HepG2 (cell line): Measurements from ENCODE around the gene ANKHD1. TPM values are rescaled to one million over a fixed set of nuclear protein-coding genes. Genes with fewer than 3 reads are reported as not detected.
A peak's percentile ranks its signal among the peaks of the same experiment; 100 is the strongest.

ENCODE experiments used
- ATAC-seq: fragments of 200-7000 bp; cut with Tn5 transposase; 3 replicates; pipeline ENCODE4 v1.9.1; 2020; ENCODE audit warnings: mild to moderate bottlenecking, moderate library complexity
- BruUV-seq: library from RNA; stranded (reverse); fragments of 400-500 nt; replicated peaks from 2 replicates; lab custom pipeline; 2021; lab: Mats Ljungman, UMichigan
- CTCF ChIA-PET: fragments of 300-600 bp; formaldehyde crosslinking; extraction: SDS; loops from one replicate; lab custom pipeline; 2021; ENCODE audit warnings: low total read pairs, inconsistent platforms, low intra/inter-chr PET ratio; lab: Yijun Ruan, JAX
- POLR2A ChIA-PET: fragments of 350-600 bp; sonication (Branson Sonifier 250); formaldehyde crosslinking; loops from one replicate; lab custom pipeline; 2020; ENCODE audit warnings: antibody characterized with exemption, inconsistent platforms; lab: Yijun Ruan, JAX
- DNase-seq: peaks from one replicate; pipeline ENCODE4 v3.0.0-alpha.2; 2015; ENCODE audit warnings: low spot score
- FAIRE-seq: peaks from 3 replicates; lab custom pipeline; 2011; peaks lifted over from hg19 to GRCh38; lab: Jason Lieb, UNC
- H2AFZ ChIP-seq: one replicate; pipeline ENCODE4 v1.6.1; 2011; ENCODE audit warnings: low read length, inconsistent platforms
- H3K27ac ChIP-seq: fragments of 300-600 bp; 3 replicates; pipeline ENCODE4 v1.8.0; 2011; ENCODE audit warnings: mixed run types, mild to moderate bottlenecking, mixed read lengths, low read length, inconsistent platforms; ENCODE audit not compliant: insufficient read depth; ENCODE audit errors: extremely low read length
- H3K27me3 ChIP-seq, 2 experiments: fragments of 200-600 bp in 1 of 2; 2 replicates in 1 of 2; 3 replicates in 1 of 2; pipeline versions ENCODE4 v1.6.0 to v1.8.0; 2011; ENCODE audit warnings: low read length in 2 of 2, mild to moderate bottlenecking in 2 of 2, moderate library complexity in 2 of 2, inconsistent platforms in 1 of 2; ENCODE audit not compliant: insufficient read depth in 2 of 2, control insufficient read depth in 1 of 2
- H3K36me3 ChIP-seq, 2 experiments: fragments of 200-600 bp in 1 of 2; replicated peaks in 1 of 2; 2 replicates in 1 of 2; 3 replicates in 1 of 2; pipeline versions ENCODE4 v1.5.1 to v1.8.0; 2011; ENCODE audit warnings: low read length in 2 of 2, inconsistent platforms in 1 of 2; ENCODE audit not compliant: insufficient read depth in 2 of 2, control insufficient read depth in 1 of 2
- H3K4me1 ChIP-seq: 2 replicates; pipeline ENCODE4 v1.5.1; 2012; ENCODE audit warnings: low read length, inconsistent platforms; ENCODE audit not compliant: insufficient read depth
- H3K4me2 ChIP-seq: 2 replicates; pipeline ENCODE4 v1.6.0; 2011; ENCODE audit warnings: low read depth, low read length, inconsistent platforms
- H3K4me3 ChIP-seq, 3 experiments: fragments of 200-600 bp in 1 of 3; sonication (generic), shearing (Covaris generic) in 1 of 3; replicated peaks in 1 of 3; 2 replicates each; pipeline ENCODE4 v1.5.1; 2011 to 2016; ENCODE audit warnings: low read length in 3 of 3, inconsistent platforms in 2 of 3, low read depth in 2 of 3, mild to moderate bottlenecking in 2 of 3, control low read depth in 1 of 3, mixed read lengths in 1 of 3; ENCODE audit not compliant: insufficient read depth in 1 of 3
- H3K79me2 ChIP-seq: one replicate; pipeline ENCODE4 v1.6.1; 2011; ENCODE audit warnings: low read length, inconsistent platforms; ENCODE audit not compliant: insufficient read depth
- H3K9ac ChIP-seq: 2 replicates; pipeline ENCODE4 v1.6.0; 2011; ENCODE audit warnings: mild to moderate bottlenecking, low read depth, low read length, inconsistent platforms; ENCODE audit not compliant: insufficient read depth
- H3K9me3 ChIP-seq: 2 replicates; pipeline ENCODE4 v1.5.1; 2012; ENCODE audit warnings: mild to moderate bottlenecking, low read length
- H4K20me1 ChIP-seq: 2 replicates; pipeline ENCODE4 v1.6.0; 2011; ENCODE audit warnings: inconsistent platforms, mild to moderate bottlenecking, low read length, moderate library complexity; ENCODE audit not compliant: insufficient read depth
- CEBPB ChIP-seq: IDR thresholded peaks from 2 replicates; pipeline ENCODE4 v1.6.1; 2011; ENCODE audit warnings: low read depth, low read length, improper control_type of control experiment, borderline replicate concordance
- TSC22D2 ChIP-seq: sonication (generic); formaldehyde crosslinking; IDR thresholded peaks from 2 replicates; pipeline ENCODE4 v1.5.1; 2020; ENCODE audit warnings: missing genetic modification reagents, mild to moderate bottlenecking, borderline replicate concordance
- ZNF597 ChIP-seq: sonication (generic); formaldehyde crosslinking; IDR thresholded peaks from 2 replicates; pipeline ENCODE4 v1.5.0; 2020; ENCODE audit warnings: missing genetic modification reagents
- WGBS: methylation state at CpG from one replicate; pipeline ENCODE4 v1.1.6; 2017; ENCODE audit warnings: low lambda C conversion rate; 5-methylcytosine and 5-hydroxymethylcytosine counted together
- in situ Hi-C: cut with HindIII; loops from 2 replicates; pipeline ENCODE4 v1.10.0; 2017; ENCODE audit warnings: low pct_unique_long_range_greater_than_20kb; ENCODE audit not compliant: extremely low pct_ligation_motif_present
- intact Hi-C: fragments of 100-400 bp; cut with micrococcal nuclease; formaldehyde crosslinking; loops from one replicate; pipeline ENCODE4 v1.10.0; 2022; ENCODE audit not compliant: unreplicated experiment
- polyA plus RNA-seq, 8 experiments: library from polyadenylated mRNA; depleted of rRNA in 3 of 8; stranded (reverse) in 7 of 8; unstranded in 1 of 8; fragments of >200 nt; fragmentation: Illumina TruSeq in 4 of 8; extraction: Trizol in 4 of 8; gene quantifications; 2 replicates each; pipeline versions ENCODE4 v1.2.1 to v1.2.3, GENCODE V29; 2011 to 2016; ENCODE audit warnings: low read depth in 4 of 8, missing spikeins in 1 of 8, mixed read lengths in 1 of 8; ENCODE audit not compliant: insufficient read depth in 1 of 8
- total RNA-seq, 5 experiments: library from RNA; depleted of rRNA; stranded (reverse); fragments of >200 nt; fragmentation: Illumina TruSeq; extraction: Trizol; gene quantifications; 2 replicates each; pipeline ENCODE4 v1.2.3, GENCODE V29; 2016; ENCODE audit warnings: low read depth in 1 of 5
- TF ChIP-seq, protein P1 (sequence below): sonication (generic); formaldehyde crosslinking; IDR thresholded peaks from 2 replicates; pipeline ENCODE4 v1.4.0; 2020; ENCODE audit warnings: missing genetic modification reagents
- TF ChIP-seq, protein P2 (sequence below): sonication (generic); formaldehyde crosslinking; IDR thresholded peaks from 2 replicates; pipeline ENCODE4 v1.5.0; 2020; ENCODE audit warnings: missing genetic modification reagents

Gene ANKHD1
- total and polyA plus RNA-seq, 2 of the 13 experiments (the other 11 are each of a cell fraction or from before 2014, with no cell fraction given), result 69.9 to 82.0 TPM

DNA sequence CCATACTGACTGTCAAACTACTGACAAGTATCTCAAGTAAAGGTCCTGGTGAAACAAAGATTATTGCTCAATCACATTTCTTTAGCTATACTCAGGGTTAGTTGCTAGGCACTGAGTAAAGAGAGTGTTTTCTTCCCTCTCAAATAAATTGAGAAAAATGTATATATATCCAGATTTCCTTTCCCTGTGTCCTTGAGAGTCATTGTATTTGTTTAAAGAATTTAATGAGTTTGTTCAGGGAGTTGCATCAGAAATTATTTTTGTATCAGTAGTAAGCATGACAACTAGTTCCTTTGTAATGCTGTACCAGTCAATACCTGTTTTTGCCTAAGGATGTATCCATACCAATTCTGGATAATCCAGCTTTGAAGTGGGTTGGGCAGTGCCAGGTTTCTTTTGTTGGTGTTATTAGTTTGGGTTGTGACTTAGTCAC lies 3.2 kb upstream of the ANKHD1 start (continued):
- peak; percentile 84 for TF ChIP-seq CEBPB
- no peak for TF ChIP-seq TSC22D2
- no peak for TF ChIP-seq ZNF597

- H3K79me2 ChIP-seq, result peaks cover 50% of the 10 kb centered on the region
- H3K4me1 ChIP-seq, result peaks cover 35% of the 10 kb centered on the region
- no peak overlapping the region for H2AFZ ChIP-seq
- no TSS peak for BruUV-seq
- no peak for FAIRE-seq
- POLR2A ChIA-PET, result interaction anchor here (0.5 to 2.2 kb wide), 15 partner anchors 12 to 326 kb away, joined by 3 to 17 read pairs (median 5); partner anchors contain the start of genes EIF4EBP3, HARS1, HARS2 and HBEGF
- peak overlapping the region; percentile 97 for H3K27ac ChIP-seq
- in situ Hi-C loops, result no loop called here
- H3K36me3 ChIP-seq, result no peaks in the 10 kb centered on the region
- 4% methylated on average over 24 of the region's 25 CpGs for WGBS
- CTCF ChIA-PET, result no interaction called here
- no peaks in the 10 kb centered on the region; a peak in 1 of 5 replicates for H3K27me3 ChIP-seq
- H3K9me3 ChIP-seq, result no peaks in the 10 kb centered on the region
- H4K20me1 ChIP-seq, result peaks cover 26% of the 10 kb centered on the region
- no peak for DNase-seq
- H3K4me2 ChIP-seq, result peak overlapping the region; percentile 67
- peak overlapping the region; percentile 72 to 89 (median 76) for H3K4me3 ChIP-seq
- no peak for ATAC-seq
- peak overlapping the region; percentile 94 for H3K9ac ChIP-seq
- intact Hi-C loops, result loop anchor here (2.0 to 10.0 kb wide), 3 partner anchors 19 to 319 kb away; partner anchors contain the start of genes IK and NDUFA2
- TF ChIP-seq, protein P1, sequence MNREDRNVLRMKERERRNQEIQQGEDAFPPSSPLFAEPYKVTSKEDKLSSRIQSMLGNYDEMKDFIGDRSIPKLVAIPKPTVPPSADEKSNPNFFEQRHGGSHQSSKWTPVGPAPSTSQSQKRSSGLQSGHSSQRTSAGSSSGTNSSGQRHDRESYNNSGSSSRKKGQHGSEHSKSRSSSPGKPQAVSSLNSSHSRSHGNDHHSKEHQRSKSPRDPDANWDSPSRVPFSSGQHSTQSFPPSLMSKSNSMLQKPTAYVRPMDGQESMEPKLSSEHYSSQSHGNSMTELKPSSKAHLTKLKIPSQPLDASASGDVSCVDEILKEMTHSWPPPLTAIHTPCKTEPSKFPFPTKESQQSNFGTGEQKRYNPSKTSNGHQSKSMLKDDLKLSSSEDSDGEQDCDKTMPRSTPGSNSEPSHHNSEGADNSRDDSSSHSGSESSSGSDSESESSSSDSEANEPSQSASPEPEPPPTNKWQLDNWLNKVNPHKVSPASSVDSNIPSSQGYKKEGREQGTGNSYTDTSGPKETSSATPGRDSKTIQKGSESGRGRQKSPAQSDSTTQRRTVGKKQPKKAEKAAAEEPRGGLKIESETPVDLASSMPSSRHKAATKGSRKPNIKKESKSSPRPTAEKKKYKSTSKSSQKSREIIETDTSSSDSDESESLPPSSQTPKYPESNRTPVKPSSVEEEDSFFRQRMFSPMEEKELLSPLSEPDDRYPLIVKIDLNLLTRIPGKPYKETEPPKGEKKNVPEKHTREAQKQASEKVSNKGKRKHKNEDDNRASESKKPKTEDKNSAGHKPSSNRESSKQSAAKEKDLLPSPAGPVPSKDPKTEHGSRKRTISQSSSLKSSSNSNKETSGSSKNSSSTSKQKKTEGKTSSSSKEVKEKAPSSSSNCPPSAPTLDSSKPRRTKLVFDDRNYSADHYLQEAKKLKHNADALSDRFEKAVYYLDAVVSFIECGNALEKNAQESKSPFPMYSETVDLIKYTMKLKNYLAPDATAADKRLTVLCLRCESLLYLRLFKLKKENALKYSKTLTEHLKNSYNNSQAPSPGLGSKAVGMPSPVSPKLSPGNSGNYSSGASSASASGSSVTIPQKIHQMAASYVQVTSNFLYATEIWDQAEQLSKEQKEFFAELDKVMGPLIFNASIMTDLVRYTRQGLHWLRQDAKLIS (CRISPR knock-in tag), result 0 out of 2 replicates have a peak, but pooled peaks have one; percentile 8
- TF ChIP-seq, protein P2, sequence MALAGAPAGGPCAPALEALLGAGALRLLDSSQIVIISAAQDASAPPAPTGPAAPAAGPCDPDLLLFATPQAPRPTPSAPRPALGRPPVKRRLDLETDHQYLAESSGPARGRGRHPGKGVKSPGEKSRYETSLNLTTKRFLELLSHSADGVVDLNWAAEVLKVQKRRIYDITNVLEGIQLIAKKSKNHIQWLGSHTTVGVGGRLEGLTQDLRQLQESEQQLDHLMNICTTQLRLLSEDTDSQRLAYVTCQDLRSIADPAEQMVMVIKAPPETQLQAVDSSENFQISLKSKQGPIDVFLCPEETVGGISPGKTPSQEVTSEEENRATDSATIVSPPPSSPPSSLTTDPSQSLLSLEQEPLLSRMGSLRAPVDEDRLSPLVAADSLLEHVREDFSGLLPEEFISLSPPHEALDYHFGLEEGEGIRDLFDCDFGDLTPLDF (CRISPR knock-in tag), result no peak; the same call in 1 of the 2 replicates
These were observed 1.5 kb upstream of the ANKHD1 start for GRCh38 chr5:140399979-140400729.
